ENCODE measurements around the gene TRIM8. TPM values are rescaled to one million over a fixed set of nuclear protein-coding genes. Genes with fewer than 3 reads are reported as not detected.

Gene TRIM8
- total RNA-seq, 1 experiment from 2014 or later: 91.6 TPM

GRCh38 chr10:102673236-102673818, 29.0 kb downstream of the TRIM8 start:
- Histone ChIP-seq H3K4me1 (ENCODE audit: control insufficient read depth in 1 of 2, insufficient read depth in 2 of 2, low read length in 2 of 2) (peaks cover 13 to 19% of the 10 kb centered on the region in 2 experiments), H3K36me3 (ENCODE audit: control insufficient read depth in 1 of 2, insufficient read depth in 2 of 2, low read length in 2 of 2) (no peaks in the 10 kb centered on the region; a peak in 1 of 4 replicates), H3K4me2 (ENCODE audit: low read length) (no peak overlapping the region), H4K20me1 (ENCODE audit: insufficient read depth) (no peaks in the 10 kb centered on the region), H2AFZ (ENCODE audit: low read depth, low read length, poor library complexity, severe bottlenecking) (no peak overlapping the region), H3K9me2 (ENCODE audit: insufficient read depth) (no peaks in the 10 kb centered on the region), H3K4me3 (replicated peaks in 1 of 2; ENCODE audit: low read depth in 1 of 2, low read length in 2 of 2) (no peak overlapping the region), H3K79me2 (ENCODE audit: insufficient read depth, low read length) (no peaks in the 10 kb centered on the region), H3K27ac (ENCODE audit: low read depth, low read length) (no peak overlapping the region), H3K9ac (ENCODE audit: low read length) (no peak overlapping the region), H3K27me3 (ENCODE audit: insufficient read depth, low read length) (no peaks in the 10 kb centered on the region), H3K9me3 (ENCODE audit: control insufficient read depth in 1 of 2, insufficient read depth in 1 of 2, low read depth in 1 of 2, low read length in 2 of 2) (no peaks in the 10 kb centered on the region)
- CTCF ChIA-PET: no interaction called here
- BruUV-seq (replicated peaks): no TSS peak
- RAD21 ChIA-PET (ENCODE audit: low non-redundant PET in 1 of 2, low total read pairs in 2 of 2, uncharacterized antibody in 2 of 2, unreplicated experiment in 2 of 2): no interaction called here
- intact Hi-C loops (cut with micrococcal nuclease): no loop called here
- ATAC-seq (no peak), DNase-seq (ENCODE audit: low read depth, low spot score) (no peak)
- POLR2A ChIA-PET: interaction anchor here (0.7 kb wide), 1 partner anchor 818 kb away, joined by 4 read pairs; no protein-coding TSS in a partner anchor
- no peak for TF ChIP-seq CTCF (IDR thresholded peaks at IDR 0.05 in 2 of 3, conservative IDR thresholded peaks at IDR 0.05 in 1 of 3; ENCODE audit: borderline replicate concordance in 1 of 3, insufficient read depth in 1 of 3, low read depth in 2 of 3, low read length in 2 of 3)

- Histone ChIP-seq H3K4me3 (replicated peaks in 1 of 2; ENCODE audit: low read depth in 1 of 2, low read length in 2 of 2) (no peak overlapping the region), H3K27ac (ENCODE audit: low read depth, low read length) (no peak overlapping the region), H3K36me3 (ENCODE audit: control insufficient read depth in 1 of 2, insufficient read depth in 2 of 2, low read length in 2 of 2) (no peaks in the 10 kb centered on the region; a peak in 1 of 4 replicates), H3K9ac (ENCODE audit: low read length) (no peak overlapping the region), H3K4me1 (ENCODE audit: control insufficient read depth in 1 of 2, insufficient read depth in 2 of 2, low read length in 2 of 2) (peaks cover 13 to 21% of the 10 kb centered on the region in 2 experiments), H4K20me1 (ENCODE audit: insufficient read depth) (no peaks in the 10 kb centered on the region), H3K9me2 (ENCODE audit: insufficient read depth) (no peaks in the 10 kb centered on the region), H3K9me3 (ENCODE audit: control insufficient read depth in 1 of 2, insufficient read depth in 1 of 2, low read depth in 1 of 2, low read length in 2 of 2) (no peaks in the 10 kb centered on the region), H3K4me2 (ENCODE audit: low read length) (no peak overlapping the region), H3K79me2 (ENCODE audit: insufficient read depth, low read length) (no peaks in the 10 kb centered on the region), H2AFZ (ENCODE audit: low read depth, low read length, poor library complexity, severe bottlenecking) (no peak overlapping the region), H3K27me3 (ENCODE audit: insufficient read depth, low read length) (no peaks in the 10 kb centered on the region)
- ChIA-PET POLR2A (no interaction called here), CTCF (no interaction called here), RAD21 (ENCODE audit: low non-redundant PET in 1 of 2, low total read pairs in 2 of 2, uncharacterized antibody in 2 of 2, unreplicated experiment in 2 of 2) (no interaction called here)
- intact Hi-C loops (cut with micrococcal nuclease): no loop called here
- no TSS peak for BruUV-seq (replicated peaks)
- DNase-seq (ENCODE audit: low read depth, low spot score) (no peak), ATAC-seq (no peak)
- TF ChIP-seq JUND (IDR thresholded peaks at IDR 0.05) (no peak), CBX3 (IDR thresholded peaks at IDR 0.05; ENCODE audit: low read depth) (no peak), SP1 (IDR thresholded peaks at IDR 0.05; ENCODE audit: low read depth) (no peak), POLR2A (IDR thresholded peaks at IDR 0.05; ENCODE audit: borderline replicate concordance, extremely low read depth, insufficient read depth, insufficient read length) (no peak), EZH2phosphoT487 (IDR thresholded peaks at IDR 0.05; ENCODE audit: borderline replicate concordance) (no peak), RAD21 (IDR thresholded peaks at IDR 0.05; ENCODE audit: low read depth) (no peak), CTCF (IDR thresholded peaks at IDR 0.05 in 2 of 3, conservative IDR thresholded peaks at IDR 0.05 in 1 of 3; ENCODE audit: borderline replicate concordance in 1 of 3, insufficient read depth in 1 of 3, low read depth in 2 of 3, low read length in 2 of 3) (no peak)
- TF ChIP-seq, protein P1, sequence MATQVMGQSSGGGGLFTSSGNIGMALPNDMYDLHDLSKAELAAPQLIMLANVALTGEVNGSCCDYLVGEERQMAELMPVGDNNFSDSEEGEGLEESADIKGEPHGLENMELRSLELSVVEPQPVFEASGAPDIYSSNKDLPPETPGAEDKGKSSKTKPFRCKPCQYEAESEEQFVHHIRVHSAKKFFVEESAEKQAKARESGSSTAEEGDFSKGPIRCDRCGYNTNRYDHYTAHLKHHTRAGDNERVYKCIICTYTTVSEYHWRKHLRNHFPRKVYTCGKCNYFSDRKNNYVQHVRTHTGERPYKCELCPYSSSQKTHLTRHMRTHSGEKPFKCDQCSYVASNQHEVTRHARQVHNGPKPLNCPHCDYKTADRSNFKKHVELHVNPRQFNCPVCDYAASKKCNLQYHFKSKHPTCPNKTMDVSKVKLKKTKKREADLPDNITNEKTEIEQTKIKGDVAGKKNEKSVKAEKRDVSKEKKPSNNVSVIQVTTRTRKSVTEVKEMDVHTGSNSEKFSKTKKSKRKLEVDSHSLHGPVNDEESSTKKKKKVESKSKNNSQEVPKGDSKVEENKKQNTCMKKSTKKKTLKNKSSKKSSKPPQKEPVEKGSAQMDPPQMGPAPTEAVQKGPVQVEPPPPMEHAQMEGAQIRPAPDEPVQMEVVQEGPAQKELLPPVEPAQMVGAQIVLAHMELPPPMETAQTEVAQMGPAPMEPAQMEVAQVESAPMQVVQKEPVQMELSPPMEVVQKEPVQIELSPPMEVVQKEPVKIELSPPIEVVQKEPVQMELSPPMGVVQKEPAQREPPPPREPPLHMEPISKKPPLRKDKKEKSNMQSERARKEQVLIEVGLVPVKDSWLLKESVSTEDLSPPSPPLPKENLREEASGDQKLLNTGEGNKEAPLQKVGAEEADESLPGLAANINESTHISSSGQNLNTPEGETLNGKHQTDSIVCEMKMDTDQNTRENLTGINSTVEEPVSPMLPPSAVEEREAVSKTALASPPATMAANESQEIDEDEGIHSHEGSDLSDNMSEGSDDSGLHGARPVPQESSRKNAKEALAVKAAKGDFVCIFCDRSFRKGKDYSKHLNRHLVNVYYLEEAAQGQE (IDR thresholded peaks at IDR 0.05; ENCODE audit: low read depth): no peak
Observed at GRCh38 chr10:102673819-102674511, 29.7 kb downstream of the TRIM8 start.
